EH (cell line): Measurements from ENCODE around the gene PAQR6.

ENCODE experiments used
- DNase-seq: peaks from one replicate; pipeline ENCODE4 v3.0.0-alpha.2; 2015; ENCODE audit warnings: low read depth

PAQR6 gene

GRCh38 chr1:156247460-156248322 lies at the start of gene PAQR6:
Gene PAQR6, minus strand, starts transcription at chr1:156248056. Its CDS starts 1,325 bp downstream, at chr1:156246731.
- DNase-seq: no peak

- peak; percentile 73 for DNase-seq
Observed at GRCh38 chr1:156295391-156295947, 47.6 kb upstream of the PAQR6 start, which contains the start of gene GLMP. Gene GLMP, minus strand, starts transcription at chr1:156295679. Its CDS starts 34 bp downstream, at chr1:156295645.

GRCh38 chr1:156293895-156294294 lies 46.0 kb upstream of the PAQR6 start:
- DNase-seq: no peak

- no peak for DNase-seq
Observed at GRCh38 chr1:156293098-156293434, 45.2 kb upstream of the PAQR6 start.

- peak; percentile 86 for DNase-seq
Observed at GRCh38 chr1:156291226-156292061, 43.6 kb upstream of the PAQR6 start.

GRCh38 chr1:156289857-156290256 lies 42.0 kb upstream of the PAQR6 start:
- no peak for DNase-seq

DNA sequence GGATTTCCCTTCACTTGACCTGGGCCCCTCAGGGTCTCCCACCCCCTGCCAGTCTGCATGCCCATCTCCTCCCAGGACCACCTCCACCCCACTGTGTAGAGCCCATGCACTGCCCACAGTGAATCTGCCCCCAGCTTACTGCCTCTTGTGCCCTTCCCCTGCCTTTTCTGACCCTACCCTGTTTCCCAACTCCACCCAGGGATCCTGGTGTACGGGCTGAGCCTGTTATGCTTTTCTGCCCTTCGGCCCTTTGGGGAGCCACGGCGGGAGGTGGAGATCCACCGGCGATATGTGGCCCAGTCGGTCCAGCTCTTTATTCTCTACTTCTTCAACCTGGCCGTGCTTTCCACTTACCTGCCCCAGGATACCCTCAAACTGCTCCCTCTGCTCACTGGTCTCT lies 38.2 kb upstream of the PAQR6 start:
- DNase-seq: no peak

- no peak for DNase-seq
Observed at GRCh38 chr1:156285437-156285836, 37.6 kb upstream of the PAQR6 start.

DNA sequence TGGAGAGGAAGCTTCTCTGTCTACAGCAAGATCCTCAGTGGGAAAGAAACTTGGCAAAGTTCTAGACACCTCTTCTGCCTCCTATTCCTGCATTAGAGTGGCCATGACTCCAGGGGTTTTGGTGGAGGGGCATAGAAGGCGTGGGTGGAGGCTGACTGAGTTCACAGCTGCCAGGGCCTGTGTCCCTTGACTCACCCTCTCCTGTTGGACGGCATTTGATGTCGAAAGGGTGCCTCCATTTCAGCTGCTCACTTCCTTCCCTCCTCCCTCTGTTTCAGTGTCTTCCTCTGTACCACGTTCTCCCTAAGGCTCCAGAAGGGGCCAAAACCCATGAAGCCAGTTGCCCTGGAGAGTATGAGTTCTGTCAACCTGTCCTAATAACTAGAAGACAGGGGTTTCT lies 36.9 kb upstream of the PAQR6 start:
- DNase-seq: no peak

GRCh38 chr1:156284112-156284511 lies 36.3 kb upstream of the PAQR6 start, which contains the start of gene TMEM79:
Gene TMEM79, plus strand, starts transcription at chr1:156284325. Its CDS starts 902 bp downstream, at chr1:156285227.
- no peak for DNase-seq

DNA sequence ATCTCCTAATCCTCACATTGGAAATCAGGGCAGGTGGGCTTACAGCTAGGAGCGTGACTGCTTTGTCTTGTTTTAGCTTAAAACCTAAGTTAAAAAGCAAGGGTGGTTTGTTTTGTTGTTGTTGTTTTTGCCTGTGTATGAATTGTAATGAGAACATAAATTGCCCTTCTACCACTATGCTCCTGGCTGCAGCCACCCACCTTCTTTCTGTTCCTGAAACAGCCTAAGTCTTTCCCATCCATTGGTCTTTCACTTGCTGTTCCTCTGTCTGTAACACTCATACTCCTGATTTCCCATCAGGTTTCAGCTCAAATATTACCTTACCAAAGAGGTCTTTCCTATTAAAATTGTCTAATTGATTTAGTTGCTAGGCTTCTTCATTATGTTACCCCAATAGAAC lies 35.7 kb upstream of the PAQR6 start:
- DNase-seq: no peak

DNA sequence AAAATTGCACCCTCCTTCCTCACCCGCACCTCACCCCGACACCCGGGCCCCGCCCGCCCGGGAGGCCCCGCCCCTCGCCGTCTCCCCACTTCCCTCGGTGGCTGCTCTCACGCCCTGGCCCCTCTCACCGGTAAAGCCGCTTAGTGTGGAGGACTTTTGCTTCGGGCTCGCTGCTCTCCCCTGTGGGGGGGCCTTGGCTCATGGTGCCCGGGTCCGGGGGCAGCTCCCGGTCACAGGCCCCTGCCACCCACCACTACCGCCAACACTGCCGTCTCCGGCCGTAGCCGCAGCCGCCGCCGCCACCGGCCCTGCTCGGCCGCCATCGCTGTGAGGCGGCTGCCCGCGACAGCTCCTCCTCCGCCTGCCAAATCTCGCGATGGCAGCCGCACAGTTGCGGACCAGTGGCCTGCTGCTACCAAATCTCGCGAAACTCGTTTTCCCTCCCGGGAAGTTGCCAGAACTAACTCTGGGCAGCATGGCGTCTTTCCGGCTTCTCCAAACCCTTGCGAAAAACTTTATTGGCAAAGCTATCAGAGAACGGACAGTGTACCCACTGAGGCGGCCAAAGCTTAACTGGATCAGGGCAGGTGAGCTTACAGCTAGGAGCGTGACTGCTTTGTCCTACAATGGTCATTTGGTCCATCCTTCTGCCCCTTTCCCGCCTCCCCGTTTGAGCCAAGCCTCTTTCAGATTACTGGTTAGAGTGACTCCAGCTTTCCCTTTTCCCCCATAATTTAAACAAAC lies 34.8 kb upstream of the PAQR6 start, which contains the start of gene SMG5:
SMG5 (minus strand) TSS at position 347 of the 744 bp plus-strand sequence; CDS start at position 202, 145 bp downstream.
- DNase-seq: peak; percentile 99

DNA sequence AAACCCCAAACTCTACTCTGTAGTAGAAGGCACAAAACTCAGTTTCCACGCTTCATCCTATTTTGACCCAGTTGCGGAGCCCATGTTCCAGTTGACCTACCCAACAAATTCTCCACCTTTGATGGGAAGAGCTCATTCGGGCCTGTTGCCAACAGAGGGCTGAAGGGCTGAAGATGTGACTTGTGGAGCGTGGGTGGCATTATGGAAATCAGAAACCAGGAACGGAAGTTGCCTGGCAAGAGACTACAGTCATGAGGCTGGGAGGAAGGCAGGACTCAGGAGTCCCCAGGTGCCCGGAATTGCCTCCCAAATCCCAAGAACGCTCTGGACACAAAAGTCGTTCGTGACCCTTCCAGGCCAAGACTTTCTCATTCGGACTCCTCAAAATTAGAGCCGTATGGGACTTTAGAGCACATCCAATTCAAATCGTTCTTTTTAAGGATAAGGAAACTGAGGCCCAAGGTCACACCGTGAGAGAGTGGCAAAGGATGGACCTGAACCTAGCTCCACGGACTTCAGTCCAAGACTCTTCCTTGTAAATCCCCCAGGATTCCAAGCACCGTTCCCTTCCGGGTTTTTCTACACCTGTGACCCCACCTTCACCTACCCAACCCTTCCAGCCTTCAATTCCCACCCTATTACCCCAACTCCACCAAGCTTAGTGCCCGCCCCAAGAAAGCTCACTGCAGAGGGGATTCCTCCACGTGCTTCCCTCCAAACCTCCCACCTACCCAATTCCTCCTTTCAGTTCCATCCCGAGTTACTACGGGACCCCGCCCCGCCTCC lies 34.0 kb upstream of the PAQR6 start:
- DNase-seq: peak; percentile 31

GRCh38 chr1:156281281-156281680 lies 33.4 kb upstream of the PAQR6 start:
- peak; percentile 81 for DNase-seq

DNA sequence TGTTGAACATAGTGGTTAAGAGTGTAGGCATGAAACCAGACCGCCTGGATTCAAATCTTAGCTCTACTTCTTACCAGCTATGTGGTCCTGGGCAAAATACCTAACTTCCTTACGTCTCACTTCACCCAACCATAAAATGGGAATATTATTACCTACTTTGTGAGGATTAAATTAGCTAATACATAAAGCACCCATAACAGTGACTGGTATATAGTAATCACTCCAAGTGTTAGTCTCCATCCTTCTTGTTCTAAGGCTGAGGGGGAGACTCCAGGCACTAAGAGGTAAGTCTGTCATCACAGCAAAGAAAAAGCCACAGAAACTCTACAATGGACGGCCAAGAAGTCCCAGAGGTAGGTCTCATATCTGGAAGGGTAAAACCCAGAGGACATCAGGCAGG lies 32.0 kb upstream of the PAQR6 start:
- no peak for DNase-seq

- DNase-seq: no peak
Observed at GRCh38 chr1:156276966-156277381, 29.1 kb upstream of the PAQR6 start.

DNA sequence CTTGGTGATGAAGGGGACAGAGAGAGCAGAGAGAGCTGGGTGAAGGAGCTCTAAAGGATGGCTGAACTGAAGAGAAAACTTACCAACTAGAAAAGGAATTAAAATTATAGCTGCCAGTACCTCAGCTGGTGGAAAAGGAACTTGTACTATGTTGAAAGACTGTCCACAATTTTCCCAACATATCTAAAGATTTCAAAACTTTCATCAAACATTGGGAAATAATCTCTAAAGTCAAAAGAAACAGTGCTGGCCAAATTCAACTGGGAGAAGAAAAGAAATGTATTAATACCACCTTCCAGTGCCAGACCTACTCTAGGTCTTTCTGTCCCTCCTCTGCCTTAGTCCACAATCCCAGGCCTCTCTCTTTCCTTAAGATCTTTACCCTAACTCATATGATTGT lies 28.7 kb upstream of the PAQR6 start:
- DNase-seq: no peak

DNA sequence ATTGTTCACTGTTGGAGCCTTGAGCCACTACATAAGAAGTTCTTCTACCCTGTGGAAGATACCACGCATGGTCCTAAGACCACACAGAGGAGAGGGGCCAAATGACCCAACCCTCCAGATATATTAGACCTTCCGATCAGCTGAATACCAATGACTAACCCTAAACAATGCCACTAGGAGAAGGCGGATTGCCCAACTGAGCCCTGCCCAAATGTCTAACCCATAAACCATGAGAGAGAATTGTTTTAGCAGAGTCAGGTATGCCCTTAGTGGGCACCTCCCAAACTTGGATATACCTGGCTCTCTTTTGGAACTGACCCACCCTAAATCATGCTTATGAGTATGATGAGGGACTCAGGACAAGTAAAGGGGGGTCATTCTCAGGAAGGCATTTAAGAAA lies 22.5 kb upstream of the PAQR6 start:
- DNase-seq: no peak

DNA sequence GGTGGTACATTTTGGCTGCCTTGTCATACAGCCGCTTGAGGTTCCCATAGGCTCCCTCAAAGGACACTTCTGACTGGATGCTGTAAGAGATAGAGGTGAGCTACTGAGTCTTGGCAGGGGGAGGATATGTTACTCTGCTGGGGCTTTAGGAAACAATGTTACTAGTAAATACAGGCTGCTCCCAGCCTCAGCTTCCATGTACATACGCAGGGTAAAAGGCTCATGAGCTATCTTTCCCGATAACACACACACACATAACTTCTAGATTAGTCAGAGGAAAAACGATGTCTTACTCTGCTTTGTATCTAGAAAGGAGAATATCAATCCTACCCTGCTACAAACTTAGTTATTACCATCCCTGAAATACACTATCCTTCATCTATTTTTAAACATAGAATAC lies 20.5 kb upstream of the PAQR6 start:
- DNase-seq: peak; percentile 44

DNA sequence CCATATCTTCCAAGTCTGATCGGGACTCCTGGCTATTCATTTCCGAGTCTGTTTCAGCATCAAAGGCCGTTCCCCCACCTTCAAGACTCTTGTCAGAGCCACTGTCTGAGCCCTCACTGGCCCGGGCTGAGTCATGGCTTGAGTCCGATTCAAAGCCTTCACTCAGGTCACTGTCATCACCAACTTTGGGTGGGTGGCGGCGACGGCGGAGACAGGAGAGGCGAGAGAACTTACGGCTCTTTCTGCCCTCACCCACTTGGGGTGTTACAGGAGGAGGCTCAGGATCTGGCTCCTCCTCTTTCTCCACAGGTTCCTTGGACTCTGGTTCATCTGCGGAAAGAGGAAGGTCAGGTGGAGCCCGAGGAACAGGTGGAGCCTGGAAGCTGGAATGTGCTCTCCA lies 18.2 kb upstream of the PAQR6 start:
- DNase-seq: no peak

GRCh38 chr1:156263288-156263655 lies 15.4 kb upstream of the PAQR6 start:
- DNase-seq: no peak
